Activated CD4-positive, CD25-positive, alpha-beta regulatory T cell treated with anti-CD3 and anti-CD28 coated beads, Interleukin-2, amount 50 U/mL, for 16 hours (primary cell): ENCODE measurements around the gene PICK1.
"Not testable (repeated sequence)": the region's sequence is repeated elsewhere in the genome, so short reads cannot be mapped to it uniquely, and the experiment has no call there.

Experiments used
- DNase-seq: peaks from one replicate; pipeline ENCODE4 v3.0.0-alpha.2; 2020; ENCODE audit warnings: low read depth, low spot score

The PICK1 gene

GRCh38 chr22:38030311-38031133, 26.7 kb upstream of the PICK1 start:
- no peak for DNase-seq

- no peak for DNase-seq
These were observed 25.7 kb upstream of the PICK1 start for GRCh38 chr22:38031491-38031890.

GRCh38 chr22:38032681-38033521, 24.3 kb upstream of the PICK1 start:
- DNase-seq = no peak

GRCh38 chr22:38033522-38034277, 23.5 kb upstream of the PICK1 start:
- no peak for DNase-seq

- no peak for DNase-seq
These were observed 22.8 kb upstream of the PICK1 start for GRCh38 chr22:38034278-38034882.

- DNase-seq = no peak
These were observed 22.2 kb upstream of the PICK1 start for GRCh38 chr22:38034884-38035529.

GRCh38 chr22:38035530-38035885, 21.7 kb upstream of the PICK1 start:
- DNase-seq = no peak

GRCh38 chr22:38036392-38037062, 20.7 kb upstream of the PICK1 start:
- no peak for DNase-seq

GRCh38 chr22:38037367-38038150, 19.6 kb upstream of the PICK1 start:
- DNase-seq = not testable (repeated sequence)

- no peak for DNase-seq
These were observed 18.8 kb upstream of the PICK1 start for GRCh38 chr22:38038426-38038825.

- DNase-seq = no peak
These were observed 18.1 kb upstream of the PICK1 start for GRCh38 chr22:38038890-38039812.

- DNase-seq = no peak
These were observed 16.0 kb upstream of the PICK1 start for GRCh38 chr22:38040953-38041759.

- no peak for DNase-seq
These were observed 15.3 kb upstream of the PICK1 start for GRCh38 chr22:38041760-38042487.

- DNase-seq = no peak
These were observed 14.8 kb upstream of the PICK1 start for GRCh38 chr22:38042488-38042790.

- DNase-seq = no peak
These were observed 13.8 kb upstream of the PICK1 start for GRCh38 chr22:38043151-38044039.

GRCh38 chr22:38046070-38046748, 11.0 kb upstream of the PICK1 start:
- no peak for DNase-seq
